CD4-positive, alpha-beta T cell treated with Interleukin-4 for 1 hour (primary cell): Measurements from ENCODE around the gene C22orf31.
"Not testable (repeated sequence)": the region's sequence is repeated elsewhere in the genome, so short reads cannot be mapped to it uniquely, and the experiment has no call there.

Experiments
- DNase-seq, 2 donors: peaks; one replicate each; pipeline ENCODE4 v3.0.0-alpha.2; 2020 to 2022

Gene C22orf31

GRCh38 chr22:29053048-29053702 is 8.5 kb downstream of the C22orf31 start:
- no peak for DNase-seq

DNA sequence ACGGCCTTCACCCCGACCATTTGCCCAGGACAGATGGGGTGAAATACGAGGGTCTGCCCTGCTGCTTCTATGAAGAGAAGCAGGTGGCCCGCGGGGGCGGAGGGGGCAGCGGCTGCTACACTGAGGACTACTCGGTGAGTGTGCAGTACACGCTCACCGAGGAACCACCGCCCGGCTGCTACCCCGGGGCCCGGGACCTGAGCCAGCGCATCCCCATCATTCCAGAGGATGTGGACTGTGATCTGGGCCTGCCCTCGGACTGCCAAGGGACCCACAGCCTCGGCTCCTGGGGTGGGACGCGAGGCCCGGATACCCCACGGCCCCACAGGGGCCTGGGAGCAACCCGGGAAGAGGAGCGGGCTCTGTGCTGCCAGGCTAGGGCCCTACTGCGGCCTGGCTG is 11.2 kb downstream of the C22orf31 start:
- no peak for DNase-seq

- no peak for DNase-seq
Measured at GRCh38 chr22:29049655-29050263, 11.9 kb downstream of the C22orf31 start.

GRCh38 chr22:29048822-29049654 is 12.6 kb downstream of the C22orf31 start:
- no peak for DNase-seq

DNA sequence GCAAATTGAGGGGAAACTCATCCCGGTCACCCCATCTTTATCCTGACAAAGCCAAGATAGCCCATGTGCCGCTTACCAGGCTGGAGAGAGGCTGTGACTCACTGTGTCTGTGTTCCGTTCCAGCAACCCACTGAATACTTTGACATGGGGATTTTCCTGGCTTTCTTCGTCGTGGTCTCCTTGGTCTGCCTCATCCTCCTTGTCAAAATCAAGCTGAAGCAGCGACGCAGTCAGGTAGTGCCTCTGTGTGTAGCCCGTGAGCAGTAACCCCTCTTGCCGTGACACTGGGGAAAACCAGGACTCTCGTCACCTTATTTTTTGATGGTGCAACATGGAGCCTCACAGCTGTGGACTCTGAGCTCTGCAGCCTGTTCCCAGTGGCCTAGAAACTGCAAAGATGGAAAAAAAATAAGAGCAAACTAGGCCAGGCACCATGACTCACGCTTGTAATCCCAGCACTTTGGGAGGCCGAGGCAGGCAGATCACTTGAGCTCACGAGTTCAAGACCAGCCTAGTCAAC is 16.9 kb downstream of the C22orf31 start:
- no peak for DNase-seq

GRCh38 chr22:29043906-29044575 is 17.6 kb downstream of the C22orf31 start:
- DNase-seq: no peak

DNA sequence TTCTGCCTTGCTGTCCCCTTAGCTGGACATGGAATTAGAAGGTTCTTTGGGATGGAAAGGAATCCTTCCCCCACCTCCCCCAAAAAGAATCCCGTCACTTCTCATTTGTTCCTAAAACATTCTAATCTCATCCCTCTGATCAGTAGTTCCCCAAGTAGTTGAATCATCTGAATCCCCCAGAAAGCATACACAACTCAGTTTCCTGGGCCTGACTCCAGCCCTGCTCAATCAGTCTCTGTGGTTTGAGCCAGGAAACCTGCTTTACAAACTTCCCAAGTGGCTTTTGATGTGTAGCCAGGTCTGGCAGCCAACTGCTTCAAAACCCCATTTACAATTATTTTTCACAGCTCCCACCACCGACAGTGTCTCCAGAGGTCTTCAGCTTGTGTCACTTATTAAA is 20.2 kb downstream of the C22orf31 start:
- no peak for DNase-seq

DNA sequence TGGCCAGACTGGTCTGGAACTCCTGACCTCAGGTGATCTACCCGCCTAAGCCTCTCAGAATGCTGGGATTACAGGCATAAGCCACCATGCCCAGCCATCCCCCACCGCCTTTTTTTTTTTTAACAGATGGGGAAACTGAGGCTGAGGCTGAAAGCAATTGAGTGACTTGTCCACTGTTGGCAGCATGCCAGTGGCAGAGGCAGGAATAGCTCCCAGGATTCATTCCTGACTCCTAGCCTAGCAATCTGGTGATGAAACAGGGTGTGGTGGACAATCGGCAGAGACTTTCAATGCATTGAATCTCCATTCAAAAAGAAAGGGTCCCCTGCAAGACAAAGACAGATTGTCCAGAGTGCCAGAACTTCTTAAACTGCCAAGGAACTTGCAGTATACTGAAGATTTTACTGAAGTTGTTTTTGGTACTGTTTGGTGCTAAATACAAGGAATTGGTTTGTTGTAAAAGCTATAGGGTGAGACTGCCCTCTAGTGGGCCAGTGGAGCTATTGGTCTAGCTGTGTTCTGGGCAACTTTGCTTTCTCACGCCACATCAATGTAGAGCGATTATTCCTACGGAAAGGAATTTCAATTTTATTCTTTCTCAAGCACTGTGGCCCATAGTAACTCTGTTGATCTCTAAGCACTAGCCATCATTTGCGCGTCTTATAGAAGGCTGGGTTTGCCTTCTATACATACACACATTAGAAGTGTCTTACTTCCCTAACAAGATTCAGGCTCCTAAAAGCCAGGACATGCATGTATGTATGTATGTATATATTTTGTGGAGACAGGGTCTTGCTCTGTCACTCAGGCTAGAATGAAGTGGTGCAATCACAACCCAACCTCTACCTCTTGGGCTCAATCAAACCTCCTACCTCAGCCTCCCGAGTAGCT is 21.0 kb downstream of the C22orf31 start:
- DNase-seq: peak; percentile 62 to 75

DNA sequence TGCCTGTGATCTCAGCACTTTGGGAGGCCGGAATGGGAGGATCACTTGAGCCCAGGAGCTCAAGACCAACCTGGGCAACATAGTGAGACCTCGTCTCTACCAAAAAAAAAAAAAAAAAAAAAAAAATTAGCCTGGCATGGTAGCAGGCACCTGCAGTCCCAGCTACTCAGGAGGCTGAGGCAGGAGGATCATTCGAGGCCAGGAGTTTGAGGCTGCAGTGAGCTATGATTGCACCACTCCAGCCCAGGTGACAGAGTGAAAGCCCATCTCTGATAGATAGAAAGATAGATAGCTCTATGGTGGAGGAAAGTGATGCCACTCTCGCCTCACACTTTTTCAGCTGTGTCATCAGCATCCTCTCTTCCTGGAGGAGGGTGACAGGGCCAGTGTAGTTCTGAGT is 21.9 kb downstream of the C22orf31 start:
- not testable (repeated sequence) for DNase-seq

GRCh38 chr22:29039148-29039547 is 22.5 kb downstream of the C22orf31 start:
- no peak for DNase-seq

DNA sequence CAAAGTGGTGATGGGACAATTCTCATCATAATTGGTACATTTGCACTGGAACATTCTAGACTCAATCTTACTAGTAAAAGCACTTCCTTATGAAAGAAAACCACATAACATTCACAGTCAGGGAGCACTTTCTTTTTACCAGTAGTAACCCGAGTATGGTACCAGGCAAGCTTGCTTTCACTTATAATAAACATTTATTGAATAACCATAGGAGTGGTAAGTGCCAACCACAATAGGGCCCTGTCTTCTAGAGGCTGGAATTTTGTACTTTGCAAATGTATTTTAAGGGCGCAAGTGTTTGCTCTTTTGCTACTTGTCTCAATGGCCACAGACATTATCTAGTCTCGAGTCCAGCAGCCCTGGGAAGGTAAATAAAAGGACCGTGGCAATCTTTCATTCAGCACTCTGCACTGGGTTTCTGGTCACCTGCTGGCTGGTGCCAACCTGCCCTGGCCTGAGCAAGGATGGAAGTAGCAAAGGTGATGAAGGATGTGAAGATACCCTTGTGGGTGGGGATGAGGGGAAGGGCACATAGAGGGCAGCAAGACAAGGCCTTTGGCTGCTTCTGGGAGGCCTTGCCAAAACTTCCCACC is 24.2 kb downstream of the C22orf31 start:
- DNase-seq: no peak

DNA sequence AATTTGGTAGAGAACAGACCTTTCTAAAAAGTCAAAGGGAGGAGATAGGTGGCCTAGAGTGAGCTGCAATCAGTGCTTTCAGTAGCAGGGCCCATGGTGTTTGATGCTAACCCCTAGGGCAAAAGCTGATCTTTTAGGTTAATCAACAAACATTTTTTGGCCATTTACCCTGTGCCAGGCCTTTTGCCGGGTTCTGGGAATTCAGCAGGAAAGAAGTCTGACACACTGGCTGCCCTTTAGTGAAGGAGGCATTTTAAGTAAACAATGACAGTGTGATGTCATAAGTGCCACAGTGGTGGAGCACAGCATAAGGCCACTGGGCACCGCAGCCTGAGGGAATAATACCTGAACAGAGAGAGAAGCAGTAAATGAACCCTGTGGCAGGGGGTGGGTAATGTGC is 29.0 kb downstream of the C22orf31 start:
- no peak for DNase-seq

DNA sequence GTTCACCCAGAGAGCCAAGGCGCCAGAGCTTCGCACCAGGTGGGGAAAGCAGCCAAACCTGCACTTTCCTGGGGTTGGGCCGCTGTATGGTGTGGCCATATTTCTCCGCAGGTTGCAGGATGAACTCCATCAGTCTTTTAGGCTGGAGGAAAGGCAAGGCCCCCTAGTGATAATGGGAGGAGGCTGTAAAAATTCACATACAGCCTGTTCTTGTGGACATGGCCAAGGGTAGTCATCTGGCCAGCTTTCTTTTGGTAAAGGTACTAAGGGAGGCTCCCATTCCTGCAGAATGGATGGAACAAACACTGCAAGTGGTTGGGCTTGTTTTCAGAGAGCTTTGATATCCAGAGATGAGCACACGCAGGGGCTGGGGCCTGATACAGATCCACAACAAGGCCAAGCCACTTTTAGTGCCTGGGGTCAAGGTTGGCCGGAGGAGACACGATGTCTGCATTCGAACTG is 29.6 kb downstream of the C22orf31 start:
- no peak for DNase-seq

- no peak for DNase-seq
Measured at GRCh38 chr22:29031227-29032011, 30.2 kb downstream of the C22orf31 start.

DNA sequence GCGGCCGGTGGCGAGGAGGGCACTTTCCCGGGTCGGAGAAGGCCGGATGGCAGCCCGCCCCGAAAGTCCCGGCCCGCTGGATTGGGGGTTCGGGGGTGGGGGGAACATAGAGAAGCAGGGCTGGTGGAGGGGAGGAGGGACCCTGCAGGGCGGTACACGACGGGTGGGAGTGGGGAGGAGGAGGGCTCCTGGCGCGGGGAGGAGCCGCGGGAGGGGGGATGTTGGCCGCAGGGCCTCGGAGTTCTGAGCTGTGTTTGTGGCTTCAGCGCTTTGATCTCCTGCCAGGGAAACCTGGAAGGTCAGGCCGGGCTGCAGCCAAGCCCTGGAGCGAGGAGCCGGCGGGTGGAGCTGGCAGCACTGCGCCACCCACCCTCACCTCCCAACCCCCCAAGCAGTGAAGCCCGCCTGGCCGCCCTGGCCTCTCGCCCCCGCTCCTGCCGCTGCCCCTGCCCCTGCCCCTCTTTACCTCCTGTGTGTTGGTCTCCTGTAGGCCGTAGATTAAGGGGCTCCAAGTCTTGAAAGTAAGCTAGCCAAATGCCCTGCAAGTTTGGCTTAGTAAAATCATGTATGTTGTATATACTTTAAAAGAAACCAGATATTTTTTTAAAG is 30.9 kb downstream of the C22orf31 start:
- DNase-seq: no peak

DNA sequence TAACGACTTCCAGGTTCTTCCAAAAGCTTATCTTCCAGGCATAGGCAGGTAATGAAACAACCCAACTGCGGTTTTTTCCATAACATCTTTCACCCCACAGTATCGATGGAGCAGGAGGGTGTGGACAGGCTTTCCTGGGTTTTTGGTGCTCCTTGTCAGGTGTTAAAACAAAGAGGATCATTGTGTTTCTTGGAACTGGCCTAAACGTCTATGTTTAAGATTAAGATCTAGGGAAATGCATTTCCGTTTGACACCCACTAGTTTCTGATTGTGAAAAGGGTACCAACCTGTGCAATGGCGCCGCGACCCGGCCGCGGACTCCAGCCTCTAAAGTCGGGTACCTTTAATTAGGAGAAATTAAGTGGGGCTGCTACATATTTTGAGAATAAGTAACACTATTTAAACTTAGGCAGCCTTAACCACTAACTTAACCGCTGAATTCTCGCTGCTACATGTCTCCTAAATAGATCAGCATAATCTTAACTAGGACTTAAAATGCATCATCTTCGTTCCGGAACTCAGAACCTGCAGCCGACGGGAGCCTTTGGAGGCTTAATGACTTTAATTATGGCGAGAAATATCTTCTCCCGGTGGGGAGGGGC is 31.5 kb downstream of the C22orf31 start:
- DNase-seq: no peak

DNA sequence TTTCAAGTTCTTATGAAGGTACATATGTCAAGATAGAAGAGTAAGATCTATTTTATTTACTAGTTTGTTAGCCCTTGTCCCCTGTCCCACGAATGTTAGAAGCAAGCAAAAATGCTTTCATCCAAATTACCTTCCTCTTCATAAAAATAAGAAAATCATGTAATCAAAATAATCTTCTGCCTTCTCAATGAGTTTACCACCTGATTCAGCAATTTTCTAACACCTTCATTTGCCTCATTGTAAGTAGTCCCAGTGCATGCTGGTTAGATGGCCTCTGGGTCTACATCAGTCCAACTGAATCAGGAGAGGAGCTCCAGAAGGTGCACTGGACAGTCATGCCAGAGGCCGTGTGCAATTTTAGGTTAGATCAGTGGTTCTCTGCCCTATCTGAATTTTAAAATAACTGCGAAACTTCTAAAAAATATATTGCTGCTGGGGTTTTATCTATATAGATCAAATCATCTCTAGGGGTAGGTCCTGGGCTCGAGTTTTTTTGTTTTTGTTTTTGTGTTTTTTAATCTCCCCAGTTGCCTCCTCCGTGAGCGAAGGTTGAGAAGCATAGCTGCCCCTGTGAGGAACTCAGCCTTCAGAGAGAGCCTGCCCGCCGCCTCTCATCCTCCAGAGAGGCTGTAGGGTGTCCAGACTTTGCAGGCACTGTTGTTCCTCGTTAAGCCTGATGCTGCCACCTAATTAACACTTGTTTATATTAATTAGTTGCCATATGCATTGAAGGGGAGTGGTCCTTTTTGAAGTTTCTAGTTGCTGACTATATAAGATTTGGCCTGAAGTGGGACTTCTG is 32.2 kb downstream of the C22orf31 start:
- no peak for DNase-seq

DNA sequence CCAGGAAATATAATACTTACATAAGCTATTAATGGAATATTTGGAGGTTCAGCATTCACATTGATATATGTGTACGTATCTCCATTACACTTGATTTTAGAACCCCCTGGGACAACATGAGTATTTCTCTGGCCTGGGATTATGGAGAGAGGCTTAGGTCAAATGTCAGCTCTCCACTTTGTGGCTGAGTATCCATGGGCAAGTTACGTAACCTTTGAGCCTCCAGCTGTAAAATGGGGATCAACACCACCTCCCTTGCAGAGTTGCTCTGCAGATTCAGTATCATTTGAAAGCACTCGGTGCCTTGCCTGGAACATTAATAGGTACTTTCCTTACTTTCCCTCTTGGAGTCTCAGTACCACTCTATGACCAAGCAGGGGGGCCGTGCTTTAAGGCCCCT is 33.2 kb downstream of the C22orf31 start:
- no peak for DNase-seq

GRCh38 chr22:29026579-29026978 is 35.1 kb downstream of the C22orf31 start:
- no peak for DNase-seq
